K562 (cell line): Measurements from ENCODE around the gene C2CD2. TPM values are rescaled to one million over a fixed set of nuclear protein-coding genes. Genes with fewer than 3 reads are reported as not detected.

Experiments
- BCL6 ChIP-seq: fragments of 250-450 bp; sonication (Bioruptor Pico); IDR thresholded peaks from 2 replicates; pipeline ENCODE4 v1.4.0; 2020
- FOXA1 ChIP-seq: fragments of 450-650 bp; IDR thresholded peaks from 2 replicates; pipeline ENCODE4 v1.6.1; 2016; ENCODE audit warnings: mild to moderate bottlenecking, borderline replicate concordance
- MTA1 ChIP-seq: fragments of 450-650 bp; IDR thresholded peaks from 2 replicates; pipeline ENCODE4 v1.6.1; 2017; ENCODE audit warnings: borderline replicate concordance
- NR4A1 ChIP-seq, 2 experiments: fragments of 250-450 bp in 1 of 2; fragments of 450-650 bp in 1 of 2; sonication (Bioruptor Pico) in 1 of 2; IDR thresholded peaks; 2 replicates each; pipeline versions ENCODE4 v1.4.0 to v1.6.1; 2016 to 2020; ENCODE audit warnings: mild to moderate bottlenecking in 2 of 2, missing compliant biosample characterization in 1 of 2, missing genetic modification characterization in 1 of 2, moderate library complexity in 1 of 2
- PCBP2 ChIP-seq: fragments of 200-400 bp; formaldehyde crosslinking; IDR thresholded peaks from 2 replicates; pipeline ENCODE4 v1.6.1; 2018; ENCODE audit warnings: low read length, low read depth, mild to moderate bottlenecking, moderate library complexity; ENCODE audit not compliant: poor library complexity, severe bottlenecking
- RBM17 ChIP-seq: fragments of 200-400 bp; formaldehyde crosslinking; IDR thresholded peaks from 2 replicates; pipeline ENCODE4 v1.6.1; 2017; ENCODE audit warnings: low read depth, mild to moderate bottlenecking, low read length, borderline replicate concordance
- ZKSCAN8 ChIP-seq: fragments of 200-800 bp; sonication (Bioruptor generic); IDR thresholded peaks from 2 replicates; pipeline ENCODE4 v1.6.1; 2016; ENCODE audit warnings: missing genetic modification characterization, missing compliant biosample characterization
- ZNF23 ChIP-seq: fragments of 250-450 bp; sonication (Bioruptor Pico); IDR thresholded peaks from 2 replicates; pipeline ENCODE4 v1.4.0; 2020; ENCODE audit warnings: mild to moderate bottlenecking
- ZNF354B ChIP-seq: fragments of 250-450 bp; sonication (Bioruptor Pico); IDR thresholded peaks from 2 replicates; pipeline ENCODE4 v1.4.0; 2020
- ZNF551 ChIP-seq: fragments of 250-450 bp; sonication (Bioruptor Pico); IDR thresholded peaks from 2 replicates; pipeline ENCODE4 v1.5.0; 2021; ENCODE audit warnings: mild to moderate bottlenecking, moderate library complexity
- ZNF668 ChIP-seq: fragments of 250-450 bp; sonication (Bioruptor Pico); IDR thresholded peaks from 2 replicates; pipeline ENCODE4 v1.8.0; 2022; ENCODE audit warnings: mild to moderate bottlenecking, inconsistent platforms
- ZNF778 ChIP-seq: fragments of 450-650 bp; formaldehyde crosslinking; IDR thresholded peaks from 2 replicates; pipeline ENCODE4 v1.4.0; 2020; ENCODE audit warnings: mild to moderate bottlenecking, moderate library complexity
- polyA plus RNA-seq, 8 experiments: library from polyadenylated mRNA; depleted of rRNA in 4 of 8; stranded (reverse) in 5 of 8; unstranded in 3 of 8; fragments of >200 nt; fragmentation: Nextera tagmentation in 2 of 8; fragmentation: Illumina TruSeq in 1 of 8; extraction: Ambion mirVana in 2 of 8; extraction: Trizol in 1 of 8; gene quantifications; 2 replicates each; pipeline versions ENCODE4 v1.2.1 to v1.2.3, GENCODE V29; 2011 to 2014; ENCODE audit warnings: inconsistent platforms in 1 of 8, missing spikeins in 1 of 8
- total RNA-seq, 7 experiments: library from RNA; depleted of rRNA in 6 of 7; stranded (reverse); fragments of >200 nt in 6 of 7; fragmentation: Illumina TruSeq in 2 of 7; extraction: Trizol in 2 of 7; gene quantifications; 2 replicates each; pipeline versions ENCODE4 v1.2.1 to v1.2.3, GENCODE V29; 2011 to 2021; ENCODE audit warnings: low replicate concordance in 1 of 7
- TF ChIP-seq, protein P1 (sequence below): sonication (generic); formaldehyde crosslinking; IDR thresholded peaks from 2 replicates; pipeline ENCODE4 v1.8.0; 2022; ENCODE audit warnings: mild to moderate bottlenecking, low read depth, missing genetic modification reagents
- TF ChIP-seq, protein P2 (sequence below): fragments of 200-800 bp; sonication (Bioruptor generic); IDR thresholded peaks from 2 replicates; pipeline ENCODE4 v1.6.1; 2017; ENCODE audit warnings: missing genetic modification characterization, missing compliant biosample characterization
- TF ChIP-seq, protein P3 (sequence below): fragments of 250-450 bp; sonication (Bioruptor Pico); IDR thresholded peaks from 2 replicates; pipeline ENCODE4 v1.5.1; 2021; ENCODE audit warnings: mild to moderate bottlenecking
- TF ChIP-seq, protein P4 (sequence below): fragments of 450-650 bp; IDR thresholded peaks from 2 replicates; pipeline ENCODE4 v1.6.1; 2016; ENCODE audit warnings: antibody characterized with exemption

The C2CD2 gene
- total and polyA plus RNA-seq, 9 of the 15 experiments (the other 6 are each of a cell fraction or from before 2014, with no cell fraction given) = 1.3 to 21.6 (median 12.1) TPM

DNA sequence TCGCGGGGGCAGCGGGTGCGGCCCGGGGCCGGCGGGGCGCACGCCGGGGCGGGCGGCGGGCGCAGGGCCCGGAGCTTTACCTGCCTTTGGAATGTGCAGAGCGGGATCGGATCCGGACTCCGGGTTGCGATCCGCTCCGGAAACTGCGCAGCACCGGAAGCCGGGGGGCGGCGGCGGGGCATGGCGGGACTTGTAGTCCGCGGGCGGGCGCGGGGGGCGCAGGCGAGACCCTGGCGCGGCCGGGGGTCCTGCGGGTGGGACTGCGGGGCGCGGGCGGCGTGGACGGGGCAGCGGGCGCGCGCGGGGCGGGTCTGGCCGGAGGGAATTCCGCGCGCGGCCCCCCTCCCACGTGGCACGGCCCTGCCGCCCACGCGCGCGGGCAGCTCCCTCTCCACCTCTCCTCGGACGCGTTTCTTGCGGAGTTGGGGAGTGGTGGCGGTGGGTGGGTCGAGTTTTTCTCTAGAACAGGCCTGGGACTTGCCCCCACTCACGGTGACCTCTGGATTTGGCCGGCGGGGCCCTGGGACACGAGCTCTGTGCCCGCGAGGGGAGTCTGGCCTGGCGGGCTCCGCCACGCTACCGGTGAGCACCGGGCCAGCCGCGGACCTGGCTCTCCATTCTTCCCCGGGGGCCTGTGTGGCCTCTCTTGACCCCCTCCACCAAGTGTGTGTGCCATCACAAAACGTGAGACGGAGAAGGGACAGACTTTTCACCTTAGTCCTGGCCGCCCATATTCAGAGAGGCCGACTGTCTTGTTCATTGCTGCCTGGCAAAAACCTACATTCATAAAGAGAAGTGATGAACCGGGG is 74.4 kb downstream of the C2CD2 start, which contains the start of gene PRDM15 (continued):
- 0 out of 2 replicates have a peak, but pooled peaks have one; percentile 58 for TF ChIP-seq NR4A1 (CRISPR knock-in tag; IDR thresholded peaks at IDR 0.05)
- peak; percentile 82 for TF ChIP-seq NR4A1 (tag; IDR thresholded peaks at IDR 0.05)
- TF ChIP-seq, protein P1, sequence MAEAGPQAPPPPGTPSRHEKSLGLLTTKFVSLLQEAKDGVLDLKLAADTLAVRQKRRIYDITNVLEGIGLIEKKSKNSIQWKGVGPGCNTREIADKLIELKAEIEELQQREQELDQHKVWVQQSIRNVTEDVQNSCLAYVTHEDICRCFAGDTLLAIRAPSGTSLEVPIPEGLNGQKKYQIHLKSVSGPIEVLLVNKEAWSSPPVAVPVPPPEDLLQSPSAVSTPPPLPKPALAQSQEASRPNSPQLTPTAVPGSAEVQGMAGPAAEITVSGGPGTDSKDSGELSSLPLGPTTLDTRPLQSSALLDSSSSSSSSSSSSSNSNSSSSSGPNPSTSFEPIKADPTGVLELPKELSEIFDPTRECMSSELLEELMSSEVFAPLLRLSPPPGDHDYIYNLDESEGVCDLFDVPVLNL = no peak
- TF ChIP-seq ZNF778 (CRISPR knock-in tag) = no peak
- no peak for TF ChIP-seq PCBP2
- no peak for TF ChIP-seq RBM17
- TF ChIP-seq MTA1 = no peak
- no peak for TF ChIP-seq ZNF354B (CRISPR knock-in tag)
- TF ChIP-seq ZKSCAN8 (CRISPR knock-in tag) = no peak
- no peak for TF ChIP-seq ZNF551
- TF ChIP-seq ZNF23 = no peak
- TF ChIP-seq, protein P2, sequence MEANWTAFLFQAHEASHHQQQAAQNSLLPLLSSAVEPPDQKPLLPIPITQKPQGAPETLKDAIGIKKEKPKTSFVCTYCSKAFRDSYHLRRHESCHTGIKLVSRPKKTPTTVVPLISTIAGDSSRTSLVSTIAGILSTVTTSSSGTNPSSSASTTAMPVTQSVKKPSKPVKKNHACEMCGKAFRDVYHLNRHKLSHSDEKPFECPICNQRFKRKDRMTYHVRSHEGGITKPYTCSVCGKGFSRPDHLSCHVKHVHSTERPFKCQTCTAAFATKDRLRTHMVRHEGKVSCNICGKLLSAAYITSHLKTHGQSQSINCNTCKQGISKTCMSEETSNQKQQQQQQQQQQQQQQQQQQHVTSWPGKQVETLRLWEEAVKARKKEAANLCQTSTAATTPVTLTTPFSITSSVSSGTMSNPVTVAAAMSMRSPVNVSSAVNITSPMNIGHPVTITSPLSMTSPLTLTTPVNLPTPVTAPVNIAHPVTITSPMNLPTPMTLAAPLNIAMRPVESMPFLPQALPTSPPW (CRISPR knock-in tag) = peak; percentile 76
- TF ChIP-seq, protein P3, sequence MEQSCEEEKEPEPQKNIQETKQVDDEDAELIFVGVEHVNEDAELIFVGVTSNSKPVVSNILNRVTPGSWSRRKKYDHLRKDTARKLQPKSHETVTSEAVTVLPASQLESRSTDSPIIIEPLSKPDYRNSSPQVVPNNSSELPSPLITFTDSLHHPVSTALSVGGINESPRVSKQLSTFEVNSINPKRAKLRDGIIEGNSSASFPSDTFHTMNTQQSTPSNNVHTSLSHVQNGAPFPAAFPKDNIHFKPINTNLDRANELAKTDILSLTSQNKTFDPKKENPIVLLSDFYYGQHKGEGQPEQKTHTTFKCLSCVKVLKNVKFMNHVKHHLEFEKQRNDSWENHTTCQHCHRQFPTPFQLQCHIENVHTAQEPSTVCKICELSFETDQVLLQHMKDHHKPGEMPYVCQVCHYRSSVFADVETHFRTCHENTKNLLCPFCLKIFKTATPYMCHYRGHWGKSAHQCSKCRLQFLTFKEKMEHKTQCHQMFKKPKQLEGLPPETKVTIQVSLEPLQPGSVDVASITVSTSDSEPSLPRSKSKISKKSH (CRISPR knock-in tag) = no peak
- TF ChIP-seq, protein P4, sequence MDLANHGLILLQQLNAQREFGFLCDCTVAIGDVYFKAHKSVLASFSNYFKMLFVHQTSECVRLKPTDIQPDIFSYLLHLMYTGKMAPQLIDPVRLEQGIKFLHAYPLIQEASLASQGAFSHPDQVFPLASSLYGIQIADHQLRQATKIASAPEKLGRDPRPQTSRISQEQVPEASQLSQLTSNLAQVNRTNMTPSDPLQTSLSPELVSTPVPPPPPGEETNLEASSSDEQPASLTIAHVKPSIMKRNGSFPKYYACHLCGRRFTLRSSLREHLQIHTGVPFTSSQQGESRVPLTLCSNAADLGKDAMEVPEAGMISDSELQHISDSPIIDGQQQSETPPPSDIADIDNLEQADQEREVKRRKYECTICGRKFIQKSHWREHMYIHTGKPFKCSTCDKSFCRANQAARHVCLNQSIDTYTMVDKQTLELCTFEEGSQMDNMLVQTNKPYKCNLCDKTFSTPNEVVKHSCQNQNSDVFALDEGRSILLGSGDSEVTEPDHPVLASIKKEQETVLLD = 0 out of 2 replicates have a peak, but pooled peaks have one; percentile 55
- TF ChIP-seq BCL6 (CRISPR knock-in tag) = no peak
- TF ChIP-seq FOXA1 = no peak
- TF ChIP-seq ZNF668 = no peak
